WTC11 (cell line): ENCODE measurements around the gene WNT3A. TPM values are rescaled to one million over a fixed set of nuclear protein-coding genes. Genes with fewer than 3 reads are reported as not detected.

Experiments
- ATAC-seq: fragments of 200-7000 bp; cut with Tn5 transposase; 2 replicates; pipeline ENCODE4 v1.10.0; 2021; ENCODE audit warnings: mild to moderate bottlenecking, moderate library complexity
- CTCF ChIA-PET: fragments of 300-600 bp; sonication (Branson Sonifier 250); formaldehyde crosslinking; loops from one replicate; lab custom pipeline; 2021; ENCODE audit warnings: antibody characterized with exemption; lab: Charles Lee
- POLR2A ChIA-PET: fragments of 350-600 bp; sonication (Branson Sonifier 250); formaldehyde crosslinking; loops from one replicate; lab custom pipeline; 2021; ENCODE audit warnings: antibody characterized with exemption; lab: Charles Lee
- DNase-seq: peaks from one replicate; pipeline ENCODE4 v3.0.0; 2021; ENCODE audit warnings: low spot score
- H3K27ac Mint-ChIP-seq: 2 replicates; pipeline ENCODE4 v1.8.0; 2021; ENCODE audit warnings: mixed read lengths
- H3K27me3 Mint-ChIP-seq: 2 replicates; pipeline ENCODE4 v1.8.0; 2021; ENCODE audit warnings: low read depth, mild to moderate bottlenecking, moderate library complexity, mixed read lengths
- H3K36me3 Mint-ChIP-seq: 2 replicates; pipeline ENCODE4 v1.8.0; 2021; ENCODE audit warnings: mixed read lengths
- H3K4me1 Mint-ChIP-seq: 2 replicates; pipeline ENCODE4 v1.8.0; 2022; ENCODE audit warnings: mixed read lengths
- H3K4me3 Mint-ChIP-seq: 2 replicates; pipeline ENCODE4 v1.8.0; 2021; ENCODE audit warnings: mild to moderate bottlenecking, moderate library complexity, mixed read lengths
- H3K9me3 Mint-ChIP-seq: 2 replicates; pipeline ENCODE4 v1.8.0; 2021; ENCODE audit warnings: mixed read lengths
- AFF4 ChIP-seq: sonication (generic); formaldehyde crosslinking; IDR thresholded peaks from 2 replicates; pipeline ENCODE4 v1.8.1; 2023; ENCODE audit warnings: mild to moderate bottlenecking, missing genetic modification reagents, borderline replicate concordance
- ARID4B ChIP-seq: sonication (generic); formaldehyde crosslinking; IDR thresholded peaks from 2 replicates; pipeline ENCODE4 v1.8.0; 2023; ENCODE audit warnings: missing genetic modification reagents, mild to moderate bottlenecking, borderline replicate concordance
- ATF1 ChIP-seq: sonication (generic); formaldehyde crosslinking; IDR thresholded peaks from 2 replicates; pipeline ENCODE4 v1.8.1; 2023; ENCODE audit warnings: mild to moderate bottlenecking, moderate library complexity, missing genetic modification reagents
- ATF3 ChIP-seq: sonication (generic); formaldehyde crosslinking; conservative IDR thresholded peaks from 2 replicates; pipeline ENCODE4 v1.8.1; 2022; ENCODE audit warnings: mild to moderate bottlenecking, missing genetic modification reagents
- ESRRA ChIP-seq: sonication (generic); formaldehyde crosslinking; IDR thresholded peaks from 2 replicates; pipeline ENCODE4 v1.8.1; 2022; ENCODE audit warnings: mild to moderate bottlenecking, missing genetic modification reagents, borderline replicate concordance
- FOXP1 ChIP-seq: sonication (generic); formaldehyde crosslinking; IDR thresholded peaks from 2 replicates; pipeline ENCODE4 v1.8.0; 2022; ENCODE audit warnings: missing genetic modification reagents, mild to moderate bottlenecking, moderate library complexity, borderline replicate concordance
- TP53 ChIP-seq: sonication (generic); formaldehyde crosslinking; IDR thresholded peaks from 2 replicates; pipeline ENCODE4 v1.8.1; 2023; ENCODE audit warnings: mild to moderate bottlenecking, missing genetic modification reagents
- total RNA-seq: library from RNA; stranded (reverse); gene quantifications from 3 replicates; pipeline ENCODE4 v1.2.3, GENCODE V29; 2021
- TF ChIP-seq, protein P1 (sequence below): sonication (generic); formaldehyde crosslinking; IDR thresholded peaks from 2 replicates; pipeline ENCODE4 v1.8.1; 2023; ENCODE audit warnings: mild to moderate bottlenecking, missing genetic modification reagents
- TF ChIP-seq, protein P2 (sequence below): sonication (generic); formaldehyde crosslinking; IDR thresholded peaks from 2 replicates; pipeline ENCODE4 v1.8.0; 2022; ENCODE audit warnings: mild to moderate bottlenecking, missing genetic modification reagents
- TF ChIP-seq, protein P3 (sequence below): fragments of 250-450 bp; sonication (Bioruptor Pico); IDR thresholded peaks from 2 replicates; pipeline ENCODE4 v1.8.0; 2021; ENCODE audit warnings: mild to moderate bottlenecking

WNT3A gene
- total RNA-seq, 1 experiment from 2014 or later, result 0.17 TPM

- TF ChIP-seq, protein P1, sequence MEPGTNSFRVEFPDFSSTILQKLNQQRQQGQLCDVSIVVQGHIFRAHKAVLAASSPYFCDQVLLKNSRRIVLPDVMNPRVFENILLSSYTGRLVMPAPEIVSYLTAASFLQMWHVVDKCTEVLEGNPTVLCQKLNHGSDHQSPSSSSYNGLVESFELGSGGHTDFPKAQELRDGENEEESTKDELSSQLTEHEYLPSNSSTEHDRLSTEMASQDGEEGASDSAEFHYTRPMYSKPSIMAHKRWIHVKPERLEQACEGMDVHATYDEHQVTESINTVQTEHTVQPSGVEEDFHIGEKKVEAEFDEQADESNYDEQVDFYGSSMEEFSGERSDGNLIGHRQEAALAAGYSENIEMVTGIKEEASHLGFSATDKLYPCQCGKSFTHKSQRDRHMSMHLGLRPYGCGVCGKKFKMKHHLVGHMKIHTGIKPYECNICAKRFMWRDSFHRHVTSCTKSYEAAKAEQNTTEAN (CRISPR knock-in tag), result no peak
- TF ChIP-seq TP53 (no peak), ATF3 (CRISPR knock-in tag) (no peak)
- TF ChIP-seq, protein P2, sequence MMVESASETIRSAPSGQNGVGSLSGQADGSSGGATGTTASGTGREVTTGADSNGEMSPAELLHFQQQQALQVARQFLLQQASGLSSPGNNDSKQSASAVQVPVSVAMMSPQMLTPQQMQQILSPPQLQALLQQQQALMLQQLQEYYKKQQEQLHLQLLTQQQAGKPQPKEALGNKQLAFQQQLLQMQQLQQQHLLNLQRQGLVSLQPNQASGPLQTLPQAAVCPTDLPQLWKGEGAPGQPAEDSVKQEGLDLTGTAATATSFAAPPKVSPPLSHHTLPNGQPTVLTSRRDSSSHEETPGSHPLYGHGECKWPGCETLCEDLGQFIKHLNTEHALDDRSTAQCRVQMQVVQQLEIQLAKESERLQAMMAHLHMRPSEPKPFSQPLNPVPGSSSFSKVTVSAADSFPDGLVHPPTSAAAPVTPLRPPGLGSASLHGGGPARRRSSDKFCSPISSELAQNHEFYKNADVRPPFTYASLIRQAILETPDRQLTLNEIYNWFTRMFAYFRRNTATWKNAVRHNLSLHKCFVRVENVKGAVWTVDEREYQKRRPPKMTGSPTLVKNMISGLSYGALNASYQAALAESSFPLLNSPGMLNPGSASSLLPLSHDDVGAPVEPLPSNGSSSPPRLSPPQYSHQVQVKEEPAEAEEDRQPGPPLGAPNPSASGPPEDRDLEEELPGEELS (CRISPR knock-in tag), result no peak
Observed at GRCh38 chr1:228016181-228016510, 9.3 kb downstream of the WNT3A start (continued).

DNA sequence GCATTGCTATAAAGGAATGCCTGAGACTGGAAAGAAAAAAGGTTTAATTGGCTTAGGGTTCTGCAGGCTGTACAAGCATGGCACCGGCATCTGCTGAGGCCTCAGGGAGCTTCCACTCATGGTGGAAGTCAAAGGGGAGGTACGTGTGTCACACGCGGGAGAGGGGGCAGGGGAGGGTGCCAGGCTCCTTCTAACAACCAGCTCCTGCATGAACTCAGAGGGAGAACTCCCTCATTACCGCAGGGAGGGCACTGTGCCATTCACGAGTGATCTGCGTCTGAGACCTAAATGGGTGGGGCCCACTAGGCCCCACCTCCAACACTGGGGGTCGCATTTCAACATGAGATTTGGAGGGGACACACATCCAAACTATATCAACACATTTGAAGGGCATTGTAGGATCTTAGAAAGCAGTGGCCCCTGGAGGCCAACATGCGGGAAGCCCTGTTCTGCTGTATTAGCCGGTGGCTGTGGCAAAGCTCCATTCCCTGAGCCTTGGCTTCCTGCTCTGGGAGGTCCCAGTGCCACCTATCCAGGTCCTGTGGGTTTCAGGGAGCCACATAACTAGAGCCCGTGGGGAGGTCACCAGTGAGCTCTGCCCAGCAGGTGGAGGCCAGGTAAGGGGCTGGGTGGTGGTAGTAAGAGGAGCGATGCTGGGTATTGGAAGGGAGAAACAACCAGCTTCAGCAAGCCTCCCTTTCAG lies 10.0 kb downstream of the WNT3A start:
- Mint-ChIP-seq H3K27ac (no peak overlapping the region), H3K4me1 (no peaks in the 10 kb centered on the region)
- TF ChIP-seq FOXP1 (no peak), ESRRA (no peak), AFF4 (CRISPR knock-in tag) (no peak), ATF1 (no peak), ARID4B (CRISPR knock-in tag) (no peak)
- TF ChIP-seq, protein P3, sequence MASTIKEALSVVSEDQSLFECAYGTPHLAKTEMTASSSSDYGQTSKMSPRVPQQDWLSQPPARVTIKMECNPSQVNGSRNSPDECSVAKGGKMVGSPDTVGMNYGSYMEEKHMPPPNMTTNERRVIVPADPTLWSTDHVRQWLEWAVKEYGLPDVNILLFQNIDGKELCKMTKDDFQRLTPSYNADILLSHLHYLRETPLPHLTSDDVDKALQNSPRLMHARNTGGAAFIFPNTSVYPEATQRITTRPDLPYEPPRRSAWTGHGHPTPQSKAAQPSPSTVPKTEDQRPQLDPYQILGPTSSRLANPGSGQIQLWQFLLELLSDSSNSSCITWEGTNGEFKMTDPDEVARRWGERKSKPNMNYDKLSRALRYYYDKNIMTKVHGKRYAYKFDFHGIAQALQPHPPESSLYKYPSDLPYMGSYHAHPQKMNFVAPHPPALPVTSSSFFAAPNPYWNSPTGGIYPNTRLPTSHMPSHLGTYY (CRISPR knock-in tag), result no peak
- TF ChIP-seq, all 79 proteins: peak for 0
- POLR2A ChIA-PET, result no interaction called here
- Mint-ChIP-seq H3K4me3 (no peak overlapping the region), H3K27me3 (peaks cover 46% of the 10 kb centered on the region), H3K9me3 (no peaks in the 10 kb centered on the region), H3K36me3 (no peaks in the 10 kb centered on the region)
- DNase-seq, result no peak
- CTCF ChIA-PET, result interaction anchor here (1.3 to 2.3 kb wide), 2 partner anchors 12 to 43 kb away, joined by 6 to 12 read pairs; no protein-coding TSS in a partner anchor
- no peak for ATAC-seq
